ENCODE results near the gene FAM161A. TPM values are rescaled to one million over a fixed set of nuclear protein-coding genes. Genes with fewer than 3 reads are reported as not detected.

Gene FAM161A, protein sequence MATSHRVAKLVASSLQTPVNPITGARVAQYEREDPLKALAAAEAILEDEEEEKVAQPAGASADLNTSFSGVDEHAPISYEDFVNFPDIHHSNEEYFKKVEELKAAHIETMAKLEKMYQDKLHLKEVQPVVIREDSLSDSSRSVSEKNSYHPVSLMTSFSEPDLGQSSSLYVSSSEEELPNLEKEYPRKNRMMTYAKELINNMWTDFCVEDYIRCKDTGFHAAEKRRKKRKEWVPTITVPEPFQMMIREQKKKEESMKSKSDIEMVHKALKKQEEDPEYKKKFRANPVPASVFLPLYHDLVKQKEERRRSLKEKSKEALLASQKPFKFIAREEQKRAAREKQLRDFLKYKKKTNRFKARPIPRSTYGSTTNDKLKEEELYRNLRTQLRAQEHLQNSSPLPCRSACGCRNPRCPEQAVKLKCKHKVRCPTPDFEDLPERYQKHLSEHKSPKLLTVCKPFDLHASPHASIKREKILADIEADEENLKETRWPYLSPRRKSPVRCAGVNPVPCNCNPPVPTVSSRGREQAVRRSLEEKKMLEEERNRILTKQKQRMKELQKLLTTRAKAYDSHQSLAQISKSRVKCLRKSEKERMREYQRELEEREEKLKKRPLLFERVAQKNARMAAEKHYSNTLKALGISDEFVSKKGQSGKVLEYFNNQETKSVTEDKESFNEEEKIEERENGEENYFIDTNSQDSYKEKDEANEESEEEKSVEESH
- 1 to 10 TPM; 4.3 to 7.9 TPM for total RNA-seq

DNA sequence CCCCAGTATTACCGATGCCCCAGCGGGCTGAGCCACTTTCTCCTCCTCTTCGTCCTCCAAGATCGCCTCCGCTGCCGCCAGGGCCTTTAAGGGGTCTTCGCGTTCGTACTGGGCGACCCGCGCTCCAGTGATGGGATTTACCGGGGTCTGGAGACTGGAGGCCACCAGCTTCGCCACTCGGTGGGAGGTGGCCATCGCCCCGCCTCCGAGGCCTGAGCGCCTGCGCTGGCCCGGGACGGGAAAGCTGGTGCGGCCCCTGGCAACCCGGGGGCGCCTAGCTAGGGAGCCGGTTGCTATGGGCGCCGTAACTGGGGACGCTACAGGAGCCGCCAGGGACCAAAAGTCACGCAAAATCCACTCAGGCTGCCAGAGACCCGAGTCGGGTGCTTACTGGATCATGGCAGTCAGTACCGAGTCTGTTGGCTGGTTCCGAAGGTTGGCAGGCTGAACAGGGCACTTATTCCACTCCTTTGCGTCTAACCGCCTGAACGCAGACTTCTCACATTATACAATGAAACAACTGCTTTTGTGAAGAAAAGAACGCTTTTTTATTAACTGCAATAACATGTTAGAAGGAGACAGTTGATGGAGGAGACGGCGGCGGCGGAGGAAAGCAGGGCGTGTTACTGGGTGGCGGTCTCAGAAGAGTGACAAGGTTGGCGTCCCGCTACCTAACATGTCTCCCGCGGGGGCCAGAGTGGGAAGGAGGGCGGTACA, at the start of gene FAM161A:
Gene FAM161A (minus strand): TSS at position 214 of the 717 bp plus-strand sequence. CDS start 19 bp downstream, at position 195.

DNA sequence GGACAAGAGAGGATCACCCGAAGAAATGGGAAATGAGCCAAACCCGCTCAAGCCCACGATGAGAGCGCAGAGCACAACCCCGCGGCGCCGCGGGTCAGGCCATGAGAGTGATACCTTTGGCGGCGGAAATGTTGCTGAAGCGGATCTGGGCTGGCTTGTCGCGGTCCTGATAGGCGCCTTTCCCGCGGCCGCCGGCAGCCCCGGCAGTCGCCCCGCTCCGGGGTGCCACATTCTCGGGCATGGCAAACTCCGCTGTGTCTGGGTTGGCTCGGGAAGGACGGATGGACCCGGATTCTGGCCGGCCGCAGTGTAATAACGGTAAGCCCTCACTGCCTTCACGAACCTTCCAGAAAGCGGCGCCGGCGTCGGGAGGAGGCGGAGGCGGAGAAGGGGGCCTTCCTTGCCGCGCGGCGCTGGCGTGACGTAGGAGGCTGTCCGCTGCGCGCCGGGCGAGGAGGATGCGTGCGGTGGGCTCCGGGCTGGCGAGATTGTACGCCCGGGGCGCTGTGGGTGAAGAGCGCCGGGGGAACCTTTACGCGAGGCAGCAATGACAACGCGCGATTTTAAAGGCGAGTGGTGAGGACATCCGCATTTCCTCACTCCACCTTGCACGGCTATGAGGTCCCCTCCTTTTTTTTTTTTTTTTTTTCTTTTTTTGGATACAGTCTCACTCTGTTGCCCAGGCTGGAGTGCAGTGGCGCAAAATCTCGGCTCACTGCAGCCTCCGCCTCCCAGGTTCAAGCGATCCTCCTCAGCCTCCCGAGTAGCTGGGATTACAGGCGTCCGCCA, 34.6 kb upstream of the FAM161A start, which contains the start of gene CCT4:
Gene CCT4 (minus strand): TSS at position 390 of the 789 bp plus-strand sequence. CDS start 149 bp downstream, at position 241.

Small RNA genes within 50 kb of the gene (small RNA-seq; reads per million reads assigned to genes)
- 0 to 0.06 reads per million in 2 donors for gene RPS24P7

Other genes with a start within 250 kb of the FAM161A start
- gene CCT4, start 34.6 kb upstream of the FAM161A start, total RNA-seq: 100 to 1,000 TPM; 112 to 192 TPM
- gene COMMD1, start 51.6 kb upstream of the FAM161A start, total RNA-seq: 10 to 100 TPM; 44.0 to 50.2 TPM